HepG2 (cell line): ENCODE measurements around the gene PLLP. TPM values are rescaled to one million over a fixed set of nuclear protein-coding genes. Genes with fewer than 3 reads are reported as not detected.

Experiments
- CHCHD3 ChIP-seq: sonication (generic); formaldehyde crosslinking; IDR thresholded peaks from 2 replicates; pipeline ENCODE4 v1.8.0; 2022; ENCODE audit warnings: mild to moderate bottlenecking, missing genetic modification reagents, moderate library complexity
- IKZF4 ChIP-seq: sonication (generic); formaldehyde crosslinking; IDR thresholded peaks from 2 replicates; pipeline ENCODE4 v1.5.1; 2020; ENCODE audit warnings: borderline replicate concordance, mild to moderate bottlenecking, low read depth, missing genetic modification reagents; ENCODE audit errors: not compliant biosample characterization
- KLF15 ChIP-seq: sonication (generic); formaldehyde crosslinking; IDR thresholded peaks from 2 replicates; pipeline ENCODE4 v1.8.1; 2023; ENCODE audit warnings: borderline replicate concordance, mild to moderate bottlenecking, inconsistent platforms, missing genetic modification reagents, mixed read lengths
- NR2F1 ChIP-seq, 2 experiments: fragments of 450-650 bp in 1 of 2; formaldehyde crosslinking in 1 of 2; IDR thresholded peaks; 2 replicates each; pipeline versions ENCODE4 v1.5.0 to v1.6.1; 2016 to 2020; ENCODE audit warnings: mild to moderate bottlenecking in 1 of 2, missing compliant biosample characterization in 1 of 2, missing genetic modification reagents in 1 of 2, moderate library complexity in 1 of 2
- SETDB1 ChIP-seq: sonication (generic); formaldehyde crosslinking; IDR thresholded peaks from 2 replicates; pipeline ENCODE4 v1.5.1; 2020; ENCODE audit warnings: missing genetic modification reagents, mild to moderate bottlenecking, borderline replicate concordance
- SIN3A ChIP-seq: IDR thresholded peaks from 2 replicates; pipeline ENCODE4 v1.6.1; 2011; ENCODE audit warnings: low read depth, mild to moderate bottlenecking, control low read depth, low read length, borderline replicate concordance
- TAF15 ChIP-seq: fragments of 200-400 bp; formaldehyde crosslinking; IDR thresholded peaks from one replicate; pipeline ENCODE4 v1.6.1; 2018; ENCODE audit warnings: mild to moderate bottlenecking, low read depth, low read length; ENCODE audit not compliant: poor library complexity, severe bottlenecking
- ZNF33B ChIP-seq: sonication (generic); formaldehyde crosslinking; IDR thresholded peaks from 2 replicates; pipeline ENCODE4 v1.5.1; 2020; ENCODE audit warnings: mild to moderate bottlenecking, missing genetic modification reagents
- ZNF530 ChIP-seq: sonication (generic); formaldehyde crosslinking; IDR thresholded peaks from 2 replicates; pipeline ENCODE4 v1.5.0; 2020; ENCODE audit warnings: low read depth, mild to moderate bottlenecking, missing genetic modification reagents
- ZNF569 ChIP-seq: sonication (generic); formaldehyde crosslinking; IDR thresholded peaks from 2 replicates; pipeline ENCODE4 v1.5.0; 2020; ENCODE audit warnings: mild to moderate bottlenecking, missing genetic modification reagents, moderate library complexity, borderline replicate concordance
- ZNF720 ChIP-seq: sonication (generic); formaldehyde crosslinking; IDR thresholded peaks from 2 replicates; pipeline ENCODE4 v1.4.0; 2020; ENCODE audit warnings: missing genetic modification reagents
- ZNF792 ChIP-seq: IDR thresholded peaks from 2 replicates; pipeline ENCODE4 v1.6.1; 2016
- ZSCAN9 ChIP-seq: IDR thresholded peaks from 2 replicates; pipeline ENCODE4 v1.6.1; 2016; ENCODE audit warnings: borderline replicate concordance
- polyA plus RNA-seq, 8 experiments: library from polyadenylated mRNA; depleted of rRNA in 3 of 8; stranded (reverse) in 7 of 8; unstranded in 1 of 8; fragments of >200 nt; fragmentation: Illumina TruSeq in 4 of 8; extraction: Trizol in 4 of 8; gene quantifications; 2 replicates each; pipeline versions ENCODE4 v1.2.1 to v1.2.3, GENCODE V29; 2011 to 2016; ENCODE audit warnings: low read depth in 4 of 8, missing spikeins in 1 of 8, mixed read lengths in 1 of 8; ENCODE audit not compliant: insufficient read depth in 1 of 8
- total RNA-seq, 5 experiments: library from RNA; depleted of rRNA; stranded (reverse); fragments of >200 nt; fragmentation: Illumina TruSeq; extraction: Trizol; gene quantifications; 2 replicates each; pipeline ENCODE4 v1.2.3, GENCODE V29; 2016; ENCODE audit warnings: low read depth in 1 of 5
- TF ChIP-seq, protein P1 (sequence below): sonication (generic); formaldehyde crosslinking; IDR thresholded peaks from 2 replicates; pipeline ENCODE4 v1.4.0; 2020; ENCODE audit warnings: missing genetic modification reagents
- TF ChIP-seq, protein P2 (sequence below): sonication (generic); formaldehyde crosslinking; conservative IDR thresholded peaks from 2 replicates; pipeline ENCODE4 v1.4.0; 2020; ENCODE audit warnings: missing genetic modification reagents
- TF ChIP-seq, protein P3 (sequence below): sonication (generic); formaldehyde crosslinking; IDR thresholded peaks from 2 replicates; pipeline ENCODE4 v1.8.0; 2022; ENCODE audit warnings: low read depth, missing genetic modification reagents
- TF ChIP-seq, protein P4 (sequence below): sonication (generic); formaldehyde crosslinking; IDR thresholded peaks from 2 replicates; pipeline ENCODE4 v1.5.1; 2020; ENCODE audit warnings: mild to moderate bottlenecking, missing genetic modification reagents

The PLLP gene
- total and polyA plus RNA-seq, 2 of the 13 experiments (the other 11 are each of a cell fraction or from before 2014, with no cell fraction given) = 60.6 to 127 TPM

DNA sequence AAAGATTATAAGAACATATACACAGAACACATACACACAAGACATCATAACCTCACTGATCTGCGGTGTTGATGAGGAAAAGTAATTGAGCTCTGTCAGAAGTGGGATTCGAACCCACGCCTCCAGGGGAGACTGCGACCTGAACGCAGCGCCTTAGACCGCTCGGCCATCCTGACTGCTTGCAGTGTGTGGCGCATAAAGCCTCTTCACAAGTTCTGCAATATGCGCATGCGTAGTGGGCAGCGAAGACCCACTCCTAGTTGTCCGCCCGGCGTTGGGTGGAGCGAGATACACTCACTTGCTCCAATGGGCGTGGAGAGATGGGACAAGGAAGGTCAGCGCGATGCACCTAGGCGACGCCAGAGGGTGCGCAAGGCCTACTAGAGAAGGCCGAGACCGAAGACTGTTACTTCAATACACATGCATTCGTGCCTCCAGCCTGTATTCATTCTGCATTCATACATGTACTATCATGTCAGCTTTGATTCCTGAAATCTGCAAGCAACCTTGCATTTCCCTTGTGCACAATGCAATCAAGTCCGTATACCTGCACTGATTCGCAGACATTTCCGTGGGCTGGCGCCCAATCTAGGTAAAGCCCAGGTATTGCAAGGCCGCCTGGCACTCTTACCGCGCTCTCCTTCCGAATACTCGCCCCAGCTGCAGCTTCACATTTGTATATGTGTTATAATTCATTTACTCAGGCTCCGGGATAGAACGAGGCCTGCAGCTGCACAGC lies 16.1 kb upstream of the PLLP start (continued):
- TF ChIP-seq, protein P1, sequence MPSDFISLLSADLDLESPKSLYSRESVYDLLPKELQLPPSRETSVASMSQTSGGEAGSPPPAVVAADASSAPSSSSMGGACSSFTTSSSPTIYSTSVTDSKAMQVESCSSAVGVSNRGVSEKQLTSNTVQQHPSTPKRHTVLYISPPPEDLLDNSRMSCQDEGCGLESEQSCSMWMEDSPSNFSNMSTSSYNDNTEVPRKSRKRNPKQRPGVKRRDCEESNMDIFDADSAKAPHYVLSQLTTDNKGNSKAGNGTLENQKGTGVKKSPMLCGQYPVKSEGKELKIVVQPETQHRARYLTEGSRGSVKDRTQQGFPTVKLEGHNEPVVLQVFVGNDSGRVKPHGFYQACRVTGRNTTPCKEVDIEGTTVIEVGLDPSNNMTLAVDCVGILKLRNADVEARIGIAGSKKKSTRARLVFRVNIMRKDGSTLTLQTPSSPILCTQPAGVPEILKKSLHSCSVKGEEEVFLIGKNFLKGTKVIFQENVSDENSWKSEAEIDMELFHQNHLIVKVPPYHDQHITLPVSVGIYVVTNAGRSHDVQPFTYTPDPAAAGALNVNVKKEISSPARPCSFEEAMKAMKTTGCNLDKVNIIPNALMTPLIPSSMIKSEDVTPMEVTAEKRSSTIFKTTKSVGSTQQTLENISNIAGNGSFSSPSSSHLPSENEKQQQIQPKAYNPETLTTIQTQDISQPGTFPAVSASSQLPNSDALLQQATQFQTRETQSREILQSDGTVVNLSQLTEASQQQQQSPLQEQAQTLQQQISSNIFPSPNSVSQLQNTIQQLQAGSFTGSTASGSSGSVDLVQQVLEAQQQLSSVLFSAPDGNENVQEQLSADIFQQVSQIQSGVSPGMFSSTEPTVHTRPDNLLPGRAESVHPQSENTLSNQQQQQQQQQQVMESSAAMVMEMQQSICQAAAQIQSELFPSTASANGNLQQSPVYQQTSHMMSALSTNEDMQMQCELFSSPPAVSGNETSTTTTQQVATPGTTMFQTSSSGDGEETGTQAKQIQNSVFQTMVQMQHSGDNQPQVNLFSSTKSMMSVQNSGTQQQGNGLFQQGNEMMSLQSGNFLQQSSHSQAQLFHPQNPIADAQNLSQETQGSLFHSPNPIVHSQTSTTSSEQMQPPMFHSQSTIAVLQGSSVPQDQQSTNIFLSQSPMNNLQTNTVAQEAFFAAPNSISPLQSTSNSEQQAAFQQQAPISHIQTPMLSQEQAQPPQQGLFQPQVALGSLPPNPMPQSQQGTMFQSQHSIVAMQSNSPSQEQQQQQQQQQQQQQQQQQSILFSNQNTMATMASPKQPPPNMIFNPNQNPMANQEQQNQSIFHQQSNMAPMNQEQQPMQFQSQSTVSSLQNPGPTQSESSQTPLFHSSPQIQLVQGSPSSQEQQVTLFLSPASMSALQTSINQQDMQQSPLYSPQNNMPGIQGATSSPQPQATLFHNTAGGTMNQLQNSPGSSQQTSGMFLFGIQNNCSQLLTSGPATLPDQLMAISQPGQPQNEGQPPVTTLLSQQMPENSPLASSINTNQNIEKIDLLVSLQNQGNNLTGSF (CRISPR knock-in tag) = no peak
- TF ChIP-seq NR2F1 (CRISPR knock-in tag; IDR thresholded peaks at IDR 0.05) = 0 out of 4 replicates have a peak, but pooled peaks of 1 of the 2 experiments have one; percentile 35
- TF ChIP-seq, protein P2, sequence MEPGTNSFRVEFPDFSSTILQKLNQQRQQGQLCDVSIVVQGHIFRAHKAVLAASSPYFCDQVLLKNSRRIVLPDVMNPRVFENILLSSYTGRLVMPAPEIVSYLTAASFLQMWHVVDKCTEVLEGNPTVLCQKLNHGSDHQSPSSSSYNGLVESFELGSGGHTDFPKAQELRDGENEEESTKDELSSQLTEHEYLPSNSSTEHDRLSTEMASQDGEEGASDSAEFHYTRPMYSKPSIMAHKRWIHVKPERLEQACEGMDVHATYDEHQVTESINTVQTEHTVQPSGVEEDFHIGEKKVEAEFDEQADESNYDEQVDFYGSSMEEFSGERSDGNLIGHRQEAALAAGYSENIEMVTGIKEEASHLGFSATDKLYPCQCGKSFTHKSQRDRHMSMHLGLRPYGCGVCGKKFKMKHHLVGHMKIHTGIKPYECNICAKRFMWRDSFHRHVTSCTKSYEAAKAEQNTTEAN = no peak; the same call in 1 of the 2 replicates
- TF ChIP-seq ZSCAN9 (CRISPR knock-in tag) = no peak; the same call in 1 of the 2 replicates
- TF ChIP-seq, protein P3, sequence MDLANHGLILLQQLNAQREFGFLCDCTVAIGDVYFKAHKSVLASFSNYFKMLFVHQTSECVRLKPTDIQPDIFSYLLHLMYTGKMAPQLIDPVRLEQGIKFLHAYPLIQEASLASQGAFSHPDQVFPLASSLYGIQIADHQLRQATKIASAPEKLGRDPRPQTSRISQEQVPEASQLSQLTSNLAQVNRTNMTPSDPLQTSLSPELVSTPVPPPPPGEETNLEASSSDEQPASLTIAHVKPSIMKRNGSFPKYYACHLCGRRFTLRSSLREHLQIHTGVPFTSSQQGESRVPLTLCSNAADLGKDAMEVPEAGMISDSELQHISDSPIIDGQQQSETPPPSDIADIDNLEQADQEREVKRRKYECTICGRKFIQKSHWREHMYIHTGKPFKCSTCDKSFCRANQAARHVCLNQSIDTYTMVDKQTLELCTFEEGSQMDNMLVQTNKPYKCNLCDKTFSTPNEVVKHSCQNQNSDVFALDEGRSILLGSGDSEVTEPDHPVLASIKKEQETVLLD (CRISPR knock-in tag) = no peak
- no peak for TF ChIP-seq TAF15
- TF ChIP-seq SIN3A = no peak
- TF ChIP-seq, protein P4, sequence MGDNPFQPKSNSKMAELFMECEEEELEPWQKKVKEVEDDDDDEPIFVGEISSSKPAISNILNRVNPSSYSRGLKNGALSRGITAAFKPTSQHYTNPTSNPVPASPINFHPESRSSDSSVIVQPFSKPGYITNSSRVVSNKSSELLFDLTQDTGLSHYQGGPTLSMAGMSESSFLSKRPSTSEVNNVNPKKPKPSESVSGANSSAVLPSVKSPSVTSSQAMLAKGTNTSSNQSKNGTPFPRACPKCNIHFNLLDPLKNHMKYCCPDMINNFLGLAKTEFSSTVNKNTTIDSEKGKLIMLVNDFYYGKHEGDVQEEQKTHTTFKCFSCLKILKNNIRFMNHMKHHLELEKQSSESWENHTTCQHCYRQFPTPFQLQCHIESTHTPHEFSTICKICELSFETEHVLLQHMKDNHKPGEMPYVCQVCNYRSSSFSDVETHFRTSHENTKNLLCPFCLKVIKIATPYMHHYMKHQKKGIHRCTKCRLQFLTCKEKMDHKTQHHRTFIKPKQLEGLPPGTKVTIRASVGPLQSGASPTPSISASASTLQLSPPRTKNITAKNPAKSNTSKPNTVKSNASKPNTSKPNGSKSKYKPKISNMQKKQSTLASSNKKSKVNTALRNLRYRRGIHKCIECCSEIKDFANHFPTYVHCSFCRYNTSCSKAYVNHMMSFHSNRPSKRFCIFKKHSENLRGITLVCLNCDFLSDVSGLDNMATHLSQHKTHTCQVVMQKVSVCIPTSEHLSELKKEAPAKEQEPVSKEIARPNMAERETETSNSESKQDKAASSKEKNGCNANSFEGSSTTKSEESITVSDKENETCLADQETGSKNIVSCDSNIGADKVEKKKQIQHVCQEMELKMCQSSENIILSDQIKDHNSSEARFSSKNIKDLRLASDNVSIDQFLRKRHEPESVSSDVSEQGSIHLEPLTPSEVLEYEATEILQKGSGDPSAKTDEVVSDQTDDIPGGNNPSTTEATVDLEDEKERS (CRISPR knock-in tag) = no peak
- no peak for TF ChIP-seq ZNF530 (CRISPR knock-in tag)
- TF ChIP-seq ZNF720 = no peak; the same call in 1 of the 2 replicates
- TF ChIP-seq ZNF569 (CRISPR knock-in tag) = 0 out of 2 replicates have a peak, but pooled peaks have one; percentile 25
- no peak for TF ChIP-seq IKZF4 (CRISPR knock-in tag)
- no peak for TF ChIP-seq CHCHD3 (CRISPR knock-in tag)
- TF ChIP-seq ZNF33B (CRISPR knock-in tag) = 0 out of 2 replicates have a peak, but pooled peaks have one; percentile 80
- TF ChIP-seq ZNF792 = peak; percentile 38; the same call in 1 of the 2 replicates
- no peak for TF ChIP-seq KLF15 (CRISPR knock-in tag)
- no peak for TF ChIP-seq SETDB1 (CRISPR knock-in tag)
